ENCODE data around the gene PDE4D.

Gene PDE4D

GRCh38 chr5:59330680-59331079 is 562.8 kb downstream of the PDE4D start:
- Histone ChIP-seq H3K36me3 (ENCODE audit: control insufficient read depth, insufficient read depth, low read length) (no peaks in the 10 kb centered on the region), H3K4me3 (replicated peaks; ENCODE audit: low read depth, low read length) (no peak overlapping the region), H3K27me3 (replicated peaks; ENCODE audit: control insufficient read depth, insufficient read depth, low read length) (no peaks in the 10 kb centered on the region)
- DNase-seq (ENCODE audit: extremely low read depth, insufficient read length), result no peak
- TF ChIP-seq CTCF (IDR thresholded peaks at IDR 0.05; ENCODE audit: insufficient read depth, low read length, poor library complexity, severe bottlenecking), result no peak

- Histone ChIP-seq H3K4me3 (replicated peaks; ENCODE audit: low read depth, low read length) (no peak overlapping the region), H3K27me3 (replicated peaks; ENCODE audit: control insufficient read depth, insufficient read depth, low read length) (no peaks in the 10 kb centered on the region), H3K36me3 (ENCODE audit: control insufficient read depth, insufficient read depth, low read length) (no peaks in the 10 kb centered on the region)
- TF ChIP-seq CTCF (IDR thresholded peaks at IDR 0.05; ENCODE audit: insufficient read depth, low read length, poor library complexity, severe bottlenecking), result no peak
- DNase-seq (ENCODE audit: extremely low read depth, insufficient read length), result no peak
Measured at GRCh38 chr5:59328709-59329296, 564.7 kb downstream of the PDE4D start.

GRCh38 chr5:59327191-59327980 is 566.1 kb downstream of the PDE4D start:
- Histone ChIP-seq H3K36me3 (ENCODE audit: control insufficient read depth, insufficient read depth, low read length) (no peaks in the 10 kb centered on the region), H3K4me3 (replicated peaks; ENCODE audit: low read depth, low read length) (no peak overlapping the region), H3K27me3 (replicated peaks; ENCODE audit: control insufficient read depth, insufficient read depth, low read length) (no peaks in the 10 kb centered on the region)
- DNase-seq (ENCODE audit: extremely low read depth, insufficient read length), result no peak
- TF ChIP-seq CTCF (IDR thresholded peaks at IDR 0.05; ENCODE audit: insufficient read depth, low read length, poor library complexity, severe bottlenecking), result no peak

- TF ChIP-seq CTCF (IDR thresholded peaks at IDR 0.05; ENCODE audit: insufficient read depth, low read length, poor library complexity, severe bottlenecking), result no peak
- no peaks in the 10 kb centered on the region for H3K36me3 ChIP-seq (ENCODE audit: control insufficient read depth, insufficient read depth, low read length)
- H3K27me3 ChIP-seq (replicated peaks; ENCODE audit: control insufficient read depth, insufficient read depth, low read length), result no peaks in the 10 kb centered on the region
- no peak for DNase-seq (ENCODE audit: extremely low read depth, insufficient read length)
- no peak overlapping the region for H3K4me3 ChIP-seq (replicated peaks; ENCODE audit: low read depth, low read length)
Measured at GRCh38 chr5:59326596-59326995, 566.9 kb downstream of the PDE4D start.

GRCh38 chr5:59325070-59325469 is 568.5 kb downstream of the PDE4D start:
- no peak for TF ChIP-seq CTCF (IDR thresholded peaks at IDR 0.05; ENCODE audit: insufficient read depth, low read length, poor library complexity, severe bottlenecking)
- Histone ChIP-seq H3K27me3 (replicated peaks; ENCODE audit: control insufficient read depth, insufficient read depth, low read length) (no peaks in the 10 kb centered on the region), H3K4me3 (replicated peaks; ENCODE audit: low read depth, low read length) (no peak overlapping the region), H3K36me3 (ENCODE audit: control insufficient read depth, insufficient read depth, low read length) (no peaks in the 10 kb centered on the region)
- no peak for DNase-seq (ENCODE audit: extremely low read depth, insufficient read length)
